ENCODE data around the gene COPS7B.

Gene COPS7B

DNA sequence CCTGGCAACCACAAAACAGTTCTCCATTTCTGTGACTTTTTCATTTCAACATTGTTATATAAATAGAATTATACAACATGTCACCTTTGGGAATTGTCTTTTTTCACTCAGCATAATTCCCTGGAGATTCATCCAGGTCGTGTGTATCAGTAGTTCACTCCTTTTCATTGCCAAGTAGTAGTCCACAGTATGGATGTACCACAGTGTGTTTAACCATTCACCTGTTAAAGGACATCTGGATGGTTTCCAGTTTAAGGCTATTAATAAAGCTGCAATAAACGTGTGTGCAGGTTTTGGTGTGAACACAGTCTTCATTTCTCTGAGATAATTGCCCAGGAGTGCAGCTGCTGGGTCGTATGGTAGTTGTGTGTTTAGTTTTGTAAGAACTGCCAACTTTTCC, 35.7 kb downstream of the COPS7B start:
- no peak overlapping the region for H3K4me2 ChIP-seq (ENCODE audit: low read length, poor library complexity, severe bottlenecking)
- 54% methylated on average over 3 of the region's 3 CpGs for WGBS
- H3K9ac ChIP-seq (ENCODE audit: low read length) = no peak overlapping the region
- H3K79me1 ChIP-seq (replicated peaks; ENCODE audit: low read length, poor library complexity, severe bottlenecking) = no peaks in the 10 kb centered on the region
- H4K91ac ChIP-seq (ENCODE audit: low read length) = no peak overlapping the region
- H3K4me1 ChIP-seq (ENCODE audit: control insufficient read depth, insufficient read depth, low read depth, low read length) = no peaks in the 10 kb centered on the region
- no peak overlapping the region for H4K8ac ChIP-seq (ENCODE audit: low read length)
- no peak overlapping the region for H2BK15ac ChIP-seq (ENCODE audit: low read depth, poor library complexity, severe bottlenecking)
- H3K36me3 ChIP-seq (ENCODE audit: control insufficient read depth in 1 of 2, insufficient read depth in 2 of 2, low read depth in 1 of 2, low read length in 2 of 2) = no peaks in the 10 kb centered on the region
- H2BK120ac ChIP-seq (ENCODE audit: low read depth, low read length) = no peak overlapping the region
- H3K27me3 ChIP-seq (ENCODE audit: control insufficient read depth in 1 of 2, insufficient read depth in 1 of 2, low read length in 2 of 2) = peaks cover 0 to 5% of the 10 kb centered on the region in 2 experiments
- no peak overlapping the region for H2BK12ac ChIP-seq (ENCODE audit: low read length in 2 of 2)
- no peak overlapping the region for H3K4ac ChIP-seq (ENCODE audit: low read depth in 1 of 2, low read length in 2 of 2)
- H3K18ac ChIP-seq (ENCODE audit: low read depth in 1 of 2, low read length in 2 of 2) = no peak overlapping the region
- H3K4me3 ChIP-seq (ENCODE audit: insufficient read depth in 1 of 2, low read depth in 1 of 2, low read length in 2 of 2) = no peak overlapping the region
- peaks cover 6% of the 10 kb centered on the region for H3K9me3 ChIP-seq (ENCODE audit: control insufficient read depth, low read length)
- DNase-seq = no peak
- no peak overlapping the region for H2AK5ac ChIP-seq (ENCODE audit: low read length, severe bottlenecking)
- H3K14ac ChIP-seq (ENCODE audit: low read length in 2 of 2) = no peak overlapping the region
- H2BK5ac ChIP-seq (ENCODE audit: low read depth, low read length, poor library complexity, severe bottlenecking) = no peak overlapping the region
- no peak overlapping the region for H3K23ac ChIP-seq (ENCODE audit: low read length in 2 of 2)
- no peak overlapping the region for H2AFZ ChIP-seq (ENCODE audit: low read depth, low read length)
- no peak overlapping the region for H3K27ac ChIP-seq (ENCODE audit: low read length, poor library complexity, severe bottlenecking)

- Histone ChIP-seq H2BK5ac (ENCODE audit: low read depth, low read length, poor library complexity, severe bottlenecking) (no peak overlapping the region), H3K18ac (ENCODE audit: low read depth in 1 of 2, low read length in 2 of 2) (no peak overlapping the region), H3K27ac (ENCODE audit: low read length, poor library complexity, severe bottlenecking) (no peak overlapping the region), H4K91ac (ENCODE audit: low read length) (no peak overlapping the region), H3K23ac (ENCODE audit: low read length in 2 of 2) (no peak overlapping the region), H3K4me3 (ENCODE audit: insufficient read depth in 1 of 2, low read depth in 1 of 2, low read length in 2 of 2) (no peak overlapping the region), H3K9me3 (ENCODE audit: control insufficient read depth, low read length) (no peaks in the 10 kb centered on the region), H3K4me1 (ENCODE audit: control insufficient read depth, insufficient read depth, low read depth, low read length) (no peaks in the 10 kb centered on the region), H2BK15ac (ENCODE audit: low read depth, poor library complexity, severe bottlenecking) (no peak overlapping the region), H3K79me1 (replicated peaks; ENCODE audit: low read length, poor library complexity, severe bottlenecking) (no peaks in the 10 kb centered on the region), H2BK120ac (ENCODE audit: low read depth, low read length) (no peak overlapping the region), H3K9ac (ENCODE audit: low read length) (no peak overlapping the region), H2AK5ac (ENCODE audit: low read length, severe bottlenecking) (no peak overlapping the region), H3K14ac (ENCODE audit: low read length in 2 of 2) (no peak overlapping the region), H2AFZ (ENCODE audit: low read depth, low read length) (no peak overlapping the region), H4K8ac (ENCODE audit: low read length) (no peak overlapping the region), H3K27me3 (ENCODE audit: control insufficient read depth in 1 of 2, insufficient read depth in 1 of 2, low read length in 2 of 2) (peaks cover 18 to 36% of the 10 kb centered on the region in 2 experiments), H3K4ac (ENCODE audit: low read depth in 1 of 2, low read length in 2 of 2) (no peak overlapping the region), H3K36me3 (ENCODE audit: control insufficient read depth in 1 of 2, insufficient read depth in 2 of 2, low read depth in 1 of 2, low read length in 2 of 2) (no peaks in the 10 kb centered on the region), H3K4me2 (ENCODE audit: low read length, poor library complexity, severe bottlenecking) (no peak overlapping the region), H2BK12ac (ENCODE audit: low read length in 2 of 2) (no peak overlapping the region)
- 90% methylated on average over 5 of the region's 10 CpGs for WGBS
- DNase-seq = no peak
These were observed 66.9 kb downstream of the COPS7B start for GRCh38 chr2:231853105-231853504.

DNA sequence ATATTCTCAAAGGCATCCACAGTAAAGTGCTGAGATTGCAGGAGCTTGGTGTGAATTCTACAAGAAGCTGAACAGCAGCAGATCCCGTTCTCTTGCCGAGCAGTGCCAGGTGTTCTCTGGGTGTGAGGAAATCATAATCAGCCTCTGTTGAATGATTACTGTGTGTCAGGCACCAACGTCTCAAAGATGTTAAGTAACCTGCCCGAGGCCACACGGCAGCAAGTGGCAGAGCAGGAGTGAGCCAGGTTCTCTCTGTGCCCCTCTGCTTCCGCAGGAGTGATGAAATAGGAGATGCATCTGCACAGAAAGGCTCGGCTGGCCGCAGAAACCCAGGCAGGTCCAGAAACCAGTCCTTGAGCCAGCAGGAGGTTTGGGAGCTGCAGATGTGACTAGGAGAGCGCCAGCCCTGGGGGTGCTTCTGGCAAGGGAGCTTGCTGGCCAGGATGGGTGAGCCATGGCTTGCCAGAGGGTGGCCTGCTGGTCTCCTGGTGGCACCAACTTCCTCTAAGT, 68.4 kb downstream of the COPS7B start:
- Histone ChIP-seq H3K14ac (ENCODE audit: low read length in 2 of 2) (no peak overlapping the region), H2BK15ac (ENCODE audit: low read depth, poor library complexity, severe bottlenecking) (no peak overlapping the region), H3K36me3 (ENCODE audit: control insufficient read depth in 1 of 2, insufficient read depth in 2 of 2, low read depth in 1 of 2, low read length in 2 of 2) (no peaks in the 10 kb centered on the region), H2BK12ac (ENCODE audit: low read length in 2 of 2) (no peak overlapping the region), H3K4me3 (ENCODE audit: insufficient read depth in 1 of 2, low read depth in 1 of 2, low read length in 2 of 2) (no peak overlapping the region), H4K8ac (ENCODE audit: low read length) (no peak overlapping the region), H3K4me1 (ENCODE audit: control insufficient read depth, insufficient read depth, low read depth, low read length) (no peaks in the 10 kb centered on the region), H3K23ac (ENCODE audit: low read length in 2 of 2) (no peak overlapping the region), H3K79me1 (replicated peaks; ENCODE audit: low read length, poor library complexity, severe bottlenecking) (no peaks in the 10 kb centered on the region), H4K91ac (ENCODE audit: low read length) (no peak overlapping the region), H2AFZ (ENCODE audit: low read depth, low read length) (no peak overlapping the region), H3K18ac (ENCODE audit: low read depth in 1 of 2, low read length in 2 of 2) (no peak overlapping the region), H3K4me2 (ENCODE audit: low read length, poor library complexity, severe bottlenecking) (no peak overlapping the region), H3K4ac (ENCODE audit: low read depth in 1 of 2, low read length in 2 of 2) (no peak overlapping the region), H3K27me3 (ENCODE audit: control insufficient read depth in 1 of 2, insufficient read depth in 1 of 2, low read length in 2 of 2) (peaks cover 21 to 39% of the 10 kb centered on the region in 2 experiments), H2BK120ac (ENCODE audit: low read depth, low read length) (no peak overlapping the region), H2BK5ac (ENCODE audit: low read depth, low read length, poor library complexity, severe bottlenecking) (no peak overlapping the region), H3K27ac (ENCODE audit: low read length, poor library complexity, severe bottlenecking) (no peak overlapping the region), H3K9me3 (ENCODE audit: control insufficient read depth, low read length) (no peaks in the 10 kb centered on the region), H3K9ac (ENCODE audit: low read length) (no peak overlapping the region), H2AK5ac (ENCODE audit: low read length, severe bottlenecking) (no peak overlapping the region)
- WGBS = 89% methylated on average over 9 of the region's 9 CpGs
- no peak for DNase-seq

GRCh38 chr2:231856959-231857358, 70.7 kb downstream of the COPS7B start:
- no peaks in the 10 kb centered on the region for H3K4me1 ChIP-seq (ENCODE audit: control insufficient read depth, insufficient read depth, low read depth, low read length)
- no peak for DNase-seq
- H2AFZ ChIP-seq (ENCODE audit: low read depth, low read length) = no peak overlapping the region
- H3K27me3 ChIP-seq (ENCODE audit: control insufficient read depth in 1 of 2, insufficient read depth in 1 of 2, low read length in 2 of 2) = peaks cover 17 to 35% of the 10 kb centered on the region in 2 experiments
- H3K18ac ChIP-seq (ENCODE audit: low read depth in 1 of 2, low read length in 2 of 2) = no peak overlapping the region
- no peak overlapping the region for H2BK120ac ChIP-seq (ENCODE audit: low read depth, low read length)
- H2AK5ac ChIP-seq (ENCODE audit: low read length, severe bottlenecking) = no peak overlapping the region
- no peak overlapping the region for H2BK12ac ChIP-seq (ENCODE audit: low read length in 2 of 2)
- no peak overlapping the region for H2BK15ac ChIP-seq (ENCODE audit: low read depth, poor library complexity, severe bottlenecking)
- H3K14ac ChIP-seq (ENCODE audit: low read length in 2 of 2) = no peak overlapping the region
- no peak overlapping the region for H2BK5ac ChIP-seq (ENCODE audit: low read depth, low read length, poor library complexity, severe bottlenecking)
- no peaks in the 10 kb centered on the region for H3K79me1 ChIP-seq (replicated peaks; ENCODE audit: low read length, poor library complexity, severe bottlenecking)
- H3K4me3 ChIP-seq (ENCODE audit: insufficient read depth in 1 of 2, low read depth in 1 of 2, low read length in 2 of 2) = no peak overlapping the region
- no peak overlapping the region for H3K4ac ChIP-seq (ENCODE audit: low read depth in 1 of 2, low read length in 2 of 2)
- H4K8ac ChIP-seq (ENCODE audit: low read length) = no peak overlapping the region
- no peak overlapping the region for H3K27ac ChIP-seq (ENCODE audit: low read length, poor library complexity, severe bottlenecking)
- no peaks in the 10 kb centered on the region for H3K9me3 ChIP-seq (ENCODE audit: control insufficient read depth, low read length)
- H3K36me3 ChIP-seq (ENCODE audit: control insufficient read depth in 1 of 2, insufficient read depth in 2 of 2, low read depth in 1 of 2, low read length in 2 of 2) = no peaks in the 10 kb centered on the region
- no peak overlapping the region for H4K91ac ChIP-seq (ENCODE audit: low read length)
- 89% methylated on average over 6 of the region's 6 CpGs for WGBS
- no peak overlapping the region for H3K4me2 ChIP-seq (ENCODE audit: low read length, poor library complexity, severe bottlenecking)
- H3K23ac ChIP-seq (ENCODE audit: low read length in 2 of 2) = no peak overlapping the region
- no peak overlapping the region for H3K9ac ChIP-seq (ENCODE audit: low read length)
